B cell (primary cell): ENCODE data around the gene SLC39A2.

Source experiments
- EZH2 ChIP-seq: IDR thresholded peaks from 2 replicates; pipeline ENCODE4 v1.6.1; 2012; ENCODE audit warnings: borderline replicate concordance, low read depth, mild to moderate bottlenecking, moderate library complexity, low read length; ENCODE audit not compliant: insufficient read depth, poor library complexity, severe bottlenecking
- TF ChIP-seq, protein P1 (sequence below): fragments of 200-600 bp; IDR thresholded peaks from one replicate; pipeline ENCODE4 v1.8.0; 2022; ENCODE audit warnings: antibody characterized with exemption, mild to moderate bottlenecking

DNA sequence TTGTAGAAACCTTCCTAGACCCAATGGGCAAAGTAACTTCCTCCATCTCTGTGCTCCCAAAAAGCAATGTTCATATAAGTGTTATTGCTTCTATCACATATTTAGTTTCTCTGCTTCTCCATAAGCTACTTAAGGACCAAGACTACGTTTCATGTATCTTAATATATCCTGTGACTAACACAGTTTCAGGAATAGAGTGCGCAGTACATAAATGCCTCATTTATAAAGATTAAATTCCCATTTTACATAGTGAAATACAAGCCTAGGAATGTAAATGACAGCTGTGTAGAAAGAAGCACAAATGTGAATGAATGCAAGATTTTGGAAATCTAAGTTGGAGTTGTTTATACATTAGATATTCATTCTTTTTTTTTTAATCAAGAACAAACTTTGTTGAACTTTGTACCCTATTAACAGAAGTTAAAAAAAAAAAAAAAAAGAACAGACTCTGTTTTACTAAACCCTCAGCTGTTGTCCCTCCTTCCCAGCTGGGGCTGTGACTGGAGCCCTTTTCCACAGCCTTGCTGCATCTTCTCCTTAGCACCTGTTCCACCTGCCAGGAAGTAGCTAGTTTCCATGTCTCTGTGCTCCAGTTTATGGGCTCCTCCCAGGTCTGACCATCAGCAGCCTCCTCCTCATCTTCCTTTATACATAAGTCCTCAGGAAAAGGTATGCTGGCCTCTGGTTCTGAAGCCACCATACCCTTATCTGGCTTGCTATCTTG is 16.3 kb upstream of the SLC39A2 start:
- TF ChIP-seq, protein P1, sequence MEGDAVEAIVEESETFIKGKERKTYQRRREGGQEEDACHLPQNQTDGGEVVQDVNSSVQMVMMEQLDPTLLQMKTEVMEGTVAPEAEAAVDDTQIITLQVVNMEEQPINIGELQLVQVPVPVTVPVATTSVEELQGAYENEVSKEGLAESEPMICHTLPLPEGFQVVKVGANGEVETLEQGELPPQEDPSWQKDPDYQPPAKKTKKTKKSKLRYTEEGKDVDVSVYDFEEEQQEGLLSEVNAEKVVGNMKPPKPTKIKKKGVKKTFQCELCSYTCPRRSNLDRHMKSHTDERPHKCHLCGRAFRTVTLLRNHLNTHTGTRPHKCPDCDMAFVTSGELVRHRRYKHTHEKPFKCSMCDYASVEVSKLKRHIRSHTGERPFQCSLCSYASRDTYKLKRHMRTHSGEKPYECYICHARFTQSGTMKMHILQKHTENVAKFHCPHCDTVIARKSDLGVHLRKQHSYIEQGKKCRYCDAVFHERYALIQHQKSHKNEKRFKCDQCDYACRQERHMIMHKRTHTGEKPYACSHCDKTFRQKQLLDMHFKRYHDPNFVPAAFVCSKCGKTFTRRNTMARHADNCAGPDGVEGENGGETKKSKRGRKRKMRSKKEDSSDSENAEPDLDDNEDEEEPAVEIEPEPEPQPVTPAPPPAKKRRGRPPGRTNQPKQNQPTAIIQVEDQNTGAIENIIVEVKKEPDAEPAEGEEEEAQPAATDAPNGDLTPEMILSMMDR, result no peak
- TF ChIP-seq EZH2, result no peak
